Measurements from ENCODE around the gene MGAT5. TPM values are rescaled to one million over a fixed set of nuclear protein-coding genes. Genes with fewer than 3 reads are reported as not detected.

MGAT5 gene
- total RNA-seq, 1 experiment from 2014 or later: 52.4 TPM

DNA sequence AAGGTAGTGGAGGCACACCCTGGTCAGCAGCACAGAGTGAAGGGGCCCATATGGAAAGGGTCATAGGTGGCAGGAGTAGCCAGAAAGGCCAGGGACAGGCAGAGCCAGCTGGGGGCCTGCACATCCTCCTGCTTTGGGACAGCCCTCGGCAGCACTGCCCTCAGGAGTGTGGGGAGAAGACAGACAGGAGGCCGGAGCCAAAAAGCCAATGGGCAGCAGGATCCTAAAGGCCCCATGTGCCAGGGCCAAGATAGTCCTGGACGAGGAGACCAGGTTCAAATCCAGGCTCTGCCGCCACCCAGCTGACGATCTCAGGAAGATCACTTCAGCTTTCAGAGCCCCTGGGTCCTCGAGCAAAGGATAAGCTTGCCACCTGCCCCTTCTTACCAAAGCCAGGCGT lies 244.8 kb downstream of the MGAT5 start (continued):
- TF ChIP-seq NR1H2 (CRISPR knock-in tag; IDR thresholded peaks at IDR 0.05) (no peak), CREB1 (CRISPR knock-in tag; IDR thresholded peaks at IDR 0.05) (no peak), MXD4 (CRISPR knock-in tag; IDR thresholded peaks at IDR 0.05; ENCODE audit: borderline replicate concordance) (no peak), TEAD1 (CRISPR knock-in tag; IDR thresholded peaks at IDR 0.05) (no peak), NFATC4 (CRISPR knock-in tag; IDR thresholded peaks at IDR 0.05) (no peak)

DNA sequence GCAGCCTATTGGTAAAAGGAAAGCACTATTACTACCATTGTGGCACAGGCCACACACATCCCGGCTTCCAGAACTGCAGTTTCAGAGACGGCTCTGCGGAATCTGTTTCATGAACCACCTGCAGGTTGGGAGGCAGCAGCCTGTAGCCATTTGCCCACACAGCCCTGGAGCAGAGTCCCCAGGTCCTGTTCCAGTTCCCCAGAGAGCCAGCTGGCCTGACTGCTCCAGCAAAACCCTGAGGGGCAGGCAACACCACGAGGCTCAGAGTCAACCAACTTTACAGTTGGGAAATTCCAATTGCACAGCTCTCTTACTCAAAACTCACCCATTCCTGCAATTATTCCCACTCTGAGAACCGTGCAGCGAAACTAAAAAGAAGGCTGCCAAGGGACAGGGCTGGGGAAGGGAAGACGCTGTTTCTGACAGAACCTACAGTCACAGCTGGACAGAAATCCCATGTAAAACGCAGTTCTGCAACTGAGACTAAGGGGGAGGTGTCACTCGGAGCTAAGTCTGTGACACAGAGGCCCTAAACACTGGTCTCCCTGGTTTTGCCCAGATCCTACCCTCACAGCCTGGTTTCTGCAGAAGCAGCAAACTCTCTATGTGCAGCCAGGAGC lies 245.5 kb downstream of the MGAT5 start:
- Mint-ChIP-seq H3K27ac (no peak overlapping the region), H3K9me3 (0 out of 2 replicates have a peak, but pooled peaks cover 4% of the 10 kb centered on the region), H3K27me3 (ENCODE audit: low read depth) (no peaks in the 10 kb centered on the region), H3K4me1 (peaks cover 12% of the 10 kb centered on the region), H3K36me3 (no peaks in the 10 kb centered on the region), H3K4me3 (no peak overlapping the region)
- ATAC-seq: no peak
- POLR2A ChIA-PET: no interaction called here
- no peak for DNase-seq (ENCODE audit: low spot score)
- CTCF ChIA-PET: interaction anchor here (0.9 to 1.9 kb wide), 3 partner anchors 9 to 49 kb away, joined by 3 to 8 read pairs (median 6); no protein-coding TSS in a partner anchor
- no peak for TF ChIP-seq MLX (CRISPR knock-in tag; IDR thresholded peaks at IDR 0.05)
- TF ChIP-seq SMAD3 (CRISPR knock-in tag; IDR thresholded peaks at IDR 0.05; ENCODE audit: borderline replicate concordance): no peak
- no peak for TF ChIP-seq JAZF1 (CRISPR knock-in tag; IDR thresholded peaks at IDR 0.05)
- TF ChIP-seq TEAD1 (CRISPR knock-in tag; IDR thresholded peaks at IDR 0.05): no peak
- TF ChIP-seq SP1 (CRISPR knock-in tag; conservative IDR thresholded peaks at IDR 0.05): no peak
- TF ChIP-seq NR3C1 (CRISPR knock-in tag; conservative IDR thresholded peaks at IDR 0.05; ENCODE audit: low read depth): no peak
- TF ChIP-seq ZMAT4 (CRISPR knock-in tag; IDR thresholded peaks at IDR 0.05): no peak
- no peak for TF ChIP-seq ZNF281 (CRISPR knock-in tag; IDR thresholded peaks at IDR 0.05)
- TF ChIP-seq, protein P1, sequence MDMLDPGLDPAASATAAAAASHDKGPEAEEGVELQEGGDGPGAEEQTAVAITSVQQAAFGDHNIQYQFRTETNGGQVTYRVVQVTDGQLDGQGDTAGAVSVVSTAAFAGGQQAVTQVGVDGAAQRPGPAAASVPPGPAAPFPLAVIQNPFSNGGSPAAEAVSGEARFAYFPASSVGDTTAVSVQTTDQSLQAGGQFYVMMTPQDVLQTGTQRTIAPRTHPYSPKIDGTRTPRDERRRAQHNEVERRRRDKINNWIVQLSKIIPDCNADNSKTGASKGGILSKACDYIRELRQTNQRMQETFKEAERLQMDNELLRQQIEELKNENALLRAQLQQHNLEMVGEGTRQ (CRISPR knock-in tag; IDR thresholded peaks at IDR 0.05): no peak
- no peak for TF ChIP-seq EMX1 (CRISPR knock-in tag; IDR thresholded peaks at IDR 0.05)

GRCh38 chr2:134500211-134500935 lies 246.5 kb downstream of the MGAT5 start:
- Mint-ChIP-seq H3K27ac (peak overlapping the region; percentile 64; the same call in 1 of the 2 replicates), H3K9me3 (0 out of 2 replicates have a peak, but pooled peaks cover 4% of the 10 kb centered on the region), H3K4me1 (peaks cover 12% of the 10 kb centered on the region), H3K27me3 (ENCODE audit: low read depth) (no peaks in the 10 kb centered on the region), H3K4me3 (no peak overlapping the region), H3K36me3 (no peaks in the 10 kb centered on the region)
- ChIA-PET CTCF (interaction anchor here (1.6 to 1.7 kb wide), 2 partner anchors 10 to 50 kb away, joined by 5 to 6 read pairs; no protein-coding TSS in a partner anchor), POLR2A (no interaction called here)
- no peak for DNase-seq (ENCODE audit: low spot score)
- ATAC-seq: no peak
- no peak for TF ChIP-seq ESRRA (CRISPR knock-in tag; IDR thresholded peaks at IDR 0.05; ENCODE audit: borderline replicate concordance)
- TF ChIP-seq SP1 (CRISPR knock-in tag; conservative IDR thresholded peaks at IDR 0.05): no peak
- no peak for TF ChIP-seq NR2C2 (CRISPR knock-in tag; IDR thresholded peaks at IDR 0.05)
- TF ChIP-seq JAZF1 (CRISPR knock-in tag; IDR thresholded peaks at IDR 0.05): no peak
- TF ChIP-seq ATF1 (CRISPR knock-in tag; IDR thresholded peaks at IDR 0.05): no peak
- no peak for TF ChIP-seq TEAD1 (CRISPR knock-in tag; IDR thresholded peaks at IDR 0.05)
- no peak for TF ChIP-seq ZMAT4 (CRISPR knock-in tag; IDR thresholded peaks at IDR 0.05)
- TF ChIP-seq, protein P2, sequence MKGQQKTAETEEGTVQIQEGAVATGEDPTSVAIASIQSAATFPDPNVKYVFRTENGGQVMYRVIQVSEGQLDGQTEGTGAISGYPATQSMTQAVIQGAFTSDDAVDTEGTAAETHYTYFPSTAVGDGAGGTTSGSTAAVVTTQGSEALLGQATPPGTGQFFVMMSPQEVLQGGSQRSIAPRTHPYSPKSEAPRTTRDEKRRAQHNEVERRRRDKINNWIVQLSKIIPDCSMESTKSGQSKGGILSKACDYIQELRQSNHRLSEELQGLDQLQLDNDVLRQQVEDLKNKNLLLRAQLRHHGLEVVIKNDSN (CRISPR knock-in tag; IDR thresholded peaks at IDR 0.05): no peak
- no peak for TF ChIP-seq ZNF423 (CRISPR knock-in tag; IDR thresholded peaks at IDR 0.05)
- TF ChIP-seq, protein P3, sequence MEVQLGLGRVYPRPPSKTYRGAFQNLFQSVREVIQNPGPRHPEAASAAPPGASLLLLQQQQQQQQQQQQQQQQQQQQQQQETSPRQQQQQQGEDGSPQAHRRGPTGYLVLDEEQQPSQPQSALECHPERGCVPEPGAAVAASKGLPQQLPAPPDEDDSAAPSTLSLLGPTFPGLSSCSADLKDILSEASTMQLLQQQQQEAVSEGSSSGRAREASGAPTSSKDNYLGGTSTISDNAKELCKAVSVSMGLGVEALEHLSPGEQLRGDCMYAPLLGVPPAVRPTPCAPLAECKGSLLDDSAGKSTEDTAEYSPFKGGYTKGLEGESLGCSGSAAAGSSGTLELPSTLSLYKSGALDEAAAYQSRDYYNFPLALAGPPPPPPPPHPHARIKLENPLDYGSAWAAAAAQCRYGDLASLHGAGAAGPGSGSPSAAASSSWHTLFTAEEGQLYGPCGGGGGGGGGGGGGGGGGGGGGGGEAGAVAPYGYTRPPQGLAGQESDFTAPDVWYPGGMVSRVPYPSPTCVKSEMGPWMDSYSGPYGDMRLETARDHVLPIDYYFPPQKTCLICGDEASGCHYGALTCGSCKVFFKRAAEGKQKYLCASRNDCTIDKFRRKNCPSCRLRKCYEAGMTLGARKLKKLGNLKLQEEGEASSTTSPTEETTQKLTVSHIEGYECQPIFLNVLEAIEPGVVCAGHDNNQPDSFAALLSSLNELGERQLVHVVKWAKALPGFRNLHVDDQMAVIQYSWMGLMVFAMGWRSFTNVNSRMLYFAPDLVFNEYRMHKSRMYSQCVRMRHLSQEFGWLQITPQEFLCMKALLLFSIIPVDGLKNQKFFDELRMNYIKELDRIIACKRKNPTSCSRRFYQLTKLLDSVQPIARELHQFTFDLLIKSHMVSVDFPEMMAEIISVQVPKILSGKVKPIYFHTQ (CRISPR knock-in tag; IDR thresholded peaks at IDR 0.05): no peak
- TF ChIP-seq, protein P4, sequence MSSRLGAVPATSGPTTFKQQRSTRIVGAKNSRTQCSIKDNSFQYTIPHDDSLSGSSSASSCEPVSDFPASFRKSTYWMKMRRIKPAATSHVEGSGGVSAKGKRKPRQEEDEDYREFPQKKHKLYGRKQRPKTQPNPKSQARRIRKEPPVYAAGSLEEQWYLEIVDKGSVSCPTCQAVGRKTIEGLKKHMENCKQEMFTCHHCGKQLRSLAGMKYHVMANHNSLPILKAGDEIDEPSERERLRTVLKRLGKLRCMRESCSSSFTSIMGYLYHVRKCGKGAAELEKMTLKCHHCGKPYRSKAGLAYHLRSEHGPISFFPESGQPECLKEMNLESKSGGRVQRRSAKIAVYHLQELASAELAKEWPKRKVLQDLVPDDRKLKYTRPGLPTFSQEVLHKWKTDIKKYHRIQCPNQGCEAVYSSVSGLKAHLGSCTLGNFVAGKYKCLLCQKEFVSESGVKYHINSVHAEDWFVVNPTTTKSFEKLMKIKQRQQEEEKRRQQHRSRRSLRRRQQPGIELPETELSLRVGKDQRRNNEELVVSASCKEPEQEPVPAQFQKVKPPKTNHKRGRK (CRISPR knock-in tag; IDR thresholded peaks at IDR 0.05; ENCODE audit: borderline replicate concordance): no peak
